Left lung (tissue), 14 donors: ENCODE results near the gene YARS2. TPM values are rescaled to one million over a fixed set of nuclear protein-coding genes. Genes with fewer than 3 reads are reported as not detected.

Experiments
- ATAC-seq: fragments of 200-7000 bp; cut with Tn5 transposase; one replicate; pipeline ENCODE4 v1.9.1; 2020; ENCODE audit warnings: moderate library complexity
- DNase-seq, 4 donors: peaks; one replicate each; pipeline ENCODE4 v3.0.0-alpha.2; 2013 to 2020
- H3K27ac ChIP-seq, 2 donors: fragments of 200-600 bp; sonication (generic) in 1 of 2; one replicate each; pipeline versions ENCODE4 v1.5.0 to v1.8.0; 2020 to 2021
- H3K27me3 ChIP-seq, 2 donors: fragments of 200-600 bp; sonication (generic) in 1 of 2; one replicate each; pipeline versions ENCODE4 v1.5.0 to v1.8.0; 2020 to 2021
- H3K36me3 ChIP-seq, 2 donors: fragments of 200-600 bp; sonication (generic) in 1 of 2; one replicate each; pipeline versions ENCODE4 v1.5.0 to v1.8.0; 2020 to 2021
- H3K4me1 ChIP-seq, 2 donors: fragments of 200-600 bp; one replicate each; pipeline ENCODE4 v1.8.0; 2021
- H3K4me3 ChIP-seq, 2 donors: fragments of 200-600 bp; sonication (generic) in 1 of 2; one replicate each; pipeline versions ENCODE4 v1.5.0 to v1.8.0; 2020 to 2021; ENCODE audit warnings: mild to moderate bottlenecking in 1 of 2
- H3K9me3 ChIP-seq, 2 donors: fragments of 200-600 bp; sonication (generic) in 1 of 2; one replicate each; pipeline versions ENCODE4 v1.5.0 to v1.8.0; 2020 to 2021
- CTCF ChIP-seq, 2 donors: fragments of 200-600 bp; sonication (generic) in 1 of 2; IDR thresholded peaks; one replicate each; pipeline versions ENCODE4 v1.5.0 to v1.8.0; 2021; ENCODE audit warnings: antibody characterized with exemption in 2 of 2
- intact Hi-C, 2 donors: fragments of 100-400 bp; cut with DNase I; formaldehyde crosslinking; loops; one replicate each; pipeline versions ENCODE4 v1.11.2 to v1.14.2; 2022
- long read RNA-seq, 12 donors: library from polyadenylated mRNA in 2 of 12; unstranded in 2 of 12; transcript quantifications; one replicate each; pipeline ENCODE4 v2.0.0 and lab custom pipeline, GENCODE V29; 2019 to 2026
- polyA plus RNA-seq, 6 donors: library from polyadenylated mRNA; unstranded; fragments of 120-200 nt; gene quantifications; one replicate each; pipeline ENCODE4 v1.2.1, GENCODE V29; 2013; ENCODE audit not compliant: insufficient read length in 6 of 6
- total RNA-seq, 2 donors: library from RNA; stranded (reverse); fragmentation: NEBNext Ultra II Directional; extraction: Animal tissue kit (Norgen Biotek cat#: 25700); gene quantifications; one replicate each; pipeline ENCODE4 v1.2.1, GENCODE V29; 2021
- donor health status: DM: no; HTN: yes; CAD: no.
- donor health status: DM: no; HTN: no; CAD: no.

Gene YARS2
- total RNA-seq = 10 to 100 TPM; 13.3 to 18.8 TPM
- polyA plus RNA-seq = 10 to 100 TPM; 24.1 to 33.8 (median 30.4) TPM
- long read RNA-seq, donor 1, transcript YARS2-201 (5 exons, 2,122 nt) = major isoform, 18 of 48 reads
- long read RNA-seq, donor 1, partial matches to known transcripts = 30 of 48 reads
- long read RNA-seq, donor 1, other reads (novel, unspliced or antisense) = 0 of 48 reads
- long read RNA-seq, donor 2, transcript YARS2-201 (5 exons, 2,122 nt) = major isoform, 8 of 99 reads
- long read RNA-seq, donor 2, partial matches to known transcripts = 90 of 99 reads
- long read RNA-seq, donor 2, other reads (novel, unspliced or antisense) = 0 of 99 reads
- long read RNA-seq, donor 3, transcript YARS2-201 (5 exons, 2,122 nt) = major isoform, 12 of 51 reads
- long read RNA-seq, donor 3, partial matches to known transcripts = 39 of 51 reads
- long read RNA-seq, donor 3, other reads (novel, unspliced or antisense) = 0 of 51 reads
- long read RNA-seq, donor 4, transcript YARS2-201 (5 exons, 2,122 nt) = major isoform, 21 of 23 reads
- long read RNA-seq, donor 4, partial matches to known transcripts = 1 of 23 reads
- long read RNA-seq, donor 4, other reads (novel, unspliced or antisense) = 1 of 23 reads
- long read RNA-seq, donor 5, partial matches to known transcripts = 0 of 4 reads
- long read RNA-seq, donor 5, other reads (novel, unspliced or antisense) = 0 of 4 reads
- long read RNA-seq, donor 6, transcript YARS2-201 (5 exons, 2,122 nt) = major isoform, 16 of 23 reads
- long read RNA-seq, donor 6, partial matches to known transcripts = 7 of 23 reads
- long read RNA-seq, donor 6, other reads (novel, unspliced or antisense) = 0 of 23 reads
- long read RNA-seq, donor 7, transcript YARS2-201 (5 exons, 2,122 nt) = major isoform, 7 of 7 reads
- long read RNA-seq, donor 7, partial matches to known transcripts = 0 of 7 reads
- long read RNA-seq, donor 7, other reads (novel, unspliced or antisense) = 0 of 7 reads
- long read RNA-seq, donor 8, transcript YARS2-201 (5 exons, 2,122 nt) = major isoform, 7 of 34 reads
- long read RNA-seq, donor 8, partial matches to known transcripts = 27 of 34 reads
- long read RNA-seq, donor 8, other reads (novel, unspliced or antisense) = 0 of 34 reads
- long read RNA-seq, donor 9 = 0 reads
- long read RNA-seq, donor 10, transcript YARS2-201 (5 exons, 2,122 nt) = major isoform, 19 of 20 reads
- long read RNA-seq, donor 10, partial matches to known transcripts = 0 of 20 reads
- long read RNA-seq, donor 10, other reads (novel, unspliced or antisense) = 1 of 20 reads
- long read RNA-seq, donor 11, transcript YARS2-201 (5 exons, 2,122 nt) = major isoform, 6 of 14 reads
- long read RNA-seq, donor 11, partial matches to known transcripts = 8 of 14 reads
- long read RNA-seq, donor 11, other reads (novel, unspliced or antisense) = 0 of 14 reads
- long read RNA-seq, donor 12, transcript YARS2-201 (5 exons, 2,122 nt) = major isoform, 9 of 9 reads
- long read RNA-seq, donor 12, partial matches to known transcripts = 0 of 9 reads
- long read RNA-seq, donor 12, other reads (novel, unspliced or antisense) = 0 of 9 reads

DNA sequence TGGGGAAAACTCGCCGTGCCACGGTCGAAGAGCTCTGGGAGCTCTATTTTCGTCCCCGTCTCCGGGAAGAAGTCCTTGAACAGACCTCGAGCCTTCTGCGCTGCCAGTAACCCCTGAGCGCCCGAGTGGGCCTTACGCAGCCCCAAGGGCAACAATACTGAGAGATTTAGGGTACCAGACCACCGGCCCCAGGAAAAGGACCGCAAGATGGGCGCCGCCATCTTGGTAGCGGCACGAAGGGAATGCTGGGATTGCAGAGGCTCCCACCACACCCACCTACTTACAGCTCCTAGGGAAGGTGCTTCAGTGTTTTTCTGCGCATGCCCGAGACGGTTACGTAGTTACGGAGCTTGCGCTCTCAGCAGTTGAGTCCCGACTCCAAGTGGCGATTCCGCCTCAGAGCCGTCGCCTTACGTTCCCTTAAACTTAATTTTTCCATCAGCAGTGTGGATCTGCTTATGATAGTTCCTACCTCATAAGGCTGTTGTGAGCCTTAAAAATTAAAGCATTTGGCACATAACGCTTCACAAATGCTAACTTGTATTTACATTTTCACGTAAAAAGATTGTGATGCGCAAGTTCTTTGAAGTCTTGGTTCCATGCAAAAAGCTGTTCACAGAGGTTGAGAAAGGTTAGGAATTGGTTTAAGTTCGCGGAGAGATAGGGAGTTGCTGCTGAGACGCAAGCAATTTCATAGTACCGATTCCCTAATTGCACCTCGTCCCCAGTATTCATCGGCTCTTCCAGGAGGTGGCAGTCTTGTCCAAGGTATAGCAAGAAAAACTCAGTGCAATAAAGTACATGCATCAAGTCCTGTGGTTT, at the start of gene YARS2:
Gene YARS2, minus strand, starts transcription at position 244 of the 822 bp plus-strand sequence. Its CDS starts 23 bp downstream, at position 221.
- Histone ChIP-seq H3K4me3 (peak within 1 kb of the TSS; percentile 76 to 85), H3K36me3 (peaks cover 3 to 24% of the 10 kb centered on the region in 2 donors), H3K4me1 (peaks cover 7 to 20% of the 10 kb centered on the region in 2 donors), H3K27ac (peak within 1 kb of the TSS; percentile 92 to 93), H3K27me3 (peaks cover 0 to 9% of the 10 kb centered on the region in 2 donors), H3K9me3 (no peaks in the 10 kb centered on the region)
- ATAC-seq (peak; percentile 98), DNase-seq (peak; percentile 92 to 97 (median 94))
- intact Hi-C loops = no loop called here
- TF ChIP-seq CTCF (IDR thresholded peaks at IDR 0.05) = peak; percentile 64 to 75

- H3K36me3 ChIP-seq = no peaks in the 10 kb centered on the region
- H3K4me1 ChIP-seq = no peaks in the 10 kb centered on the region
- no peaks in the 10 kb centered on the region for H3K27me3 ChIP-seq
- TF ChIP-seq CTCF (IDR thresholded peaks at IDR 0.05) = no peak
- intact Hi-C loops = no loop called here
- peaks cover 0 to 4% of the 10 kb centered on the region in 2 donors for H3K9me3 ChIP-seq
- no peak overlapping the region for H3K27ac ChIP-seq
- DNase-seq (no peak), ATAC-seq (no peak)
- H3K4me3 ChIP-seq = no peak overlapping the region
Observed at GRCh38 chr12:32804301-32804700, 48.6 kb upstream of the YARS2 start.

GRCh38 chr12:32801269-32801980, 45.7 kb upstream of the YARS2 start:
- no peak overlapping the region for H3K4me3 ChIP-seq
- H3K27ac ChIP-seq = no peak overlapping the region
- peaks cover 0 to 2% of the 10 kb centered on the region in 2 donors for H3K9me3 ChIP-seq
- intact Hi-C loops = no loop called here
- H3K4me1 ChIP-seq = no peaks in the 10 kb centered on the region
- DNase-seq (peak in 2 of 4 donors; percentile 61), ATAC-seq (no peak)
- no peaks in the 10 kb centered on the region for H3K36me3 ChIP-seq
- TF ChIP-seq CTCF (IDR thresholded peaks at IDR 0.05) = no peak
- H3K27me3 ChIP-seq = no peaks in the 10 kb centered on the region

DNA sequence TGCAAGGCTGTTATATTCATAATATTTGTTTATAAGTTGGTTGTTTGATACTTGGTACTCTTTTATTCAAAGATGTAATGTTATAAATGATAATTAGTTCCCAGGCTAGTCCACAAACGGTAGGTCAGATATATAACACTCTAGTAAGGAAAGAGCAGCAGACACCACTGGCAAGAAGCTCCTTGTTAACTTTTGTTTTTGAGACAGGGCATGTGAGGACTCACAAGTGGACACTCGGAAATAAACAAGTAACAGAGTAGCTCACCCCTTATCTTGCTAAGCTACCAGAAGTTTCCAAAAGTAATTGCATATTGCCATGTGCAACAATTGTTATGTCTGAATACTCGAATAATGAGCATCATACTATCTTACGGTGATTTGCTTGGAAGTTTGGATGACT, 38.6 kb upstream of the YARS2 start:
- H3K27ac ChIP-seq = no peak overlapping the region
- TF ChIP-seq CTCF (IDR thresholded peaks at IDR 0.05) = no peak
- no peak overlapping the region for H3K4me3 ChIP-seq
- H3K27me3 ChIP-seq = no peaks in the 10 kb centered on the region
- ATAC-seq (no peak), DNase-seq (no peak)
- intact Hi-C loops = no loop called here
- H3K4me1 ChIP-seq = no peaks in the 10 kb centered on the region
- no peaks in the 10 kb centered on the region for H3K36me3 ChIP-seq
- no peaks in the 10 kb centered on the region for H3K9me3 ChIP-seq
